H1 (cell line): ENCODE results near the gene MBNL1. TPM values are rescaled to one million over a fixed set of nuclear protein-coding genes. Genes with fewer than 3 reads are reported as not detected.
A peak's percentile ranks its signal among the peaks of the same experiment; 100 is the strongest.

ENCODE experiments used
- CTCF ChIA-PET: fragments of 300-600 bp; sonication (Branson Sonifier 250); formaldehyde crosslinking; loops from one replicate; lab custom pipeline; 2021; ENCODE audit not compliant: partially characterized antibody; lab: Charles Lee
- POLR2A ChIA-PET: fragments of 300-600 bp; sonication (Branson Sonifier 250); formaldehyde crosslinking; loops from one replicate; lab custom pipeline; 2021; ENCODE audit warnings: inconsistent platforms; ENCODE audit not compliant: partially characterized antibody; lab: Charles Lee
- DNase-seq, 2 experiments: peaks; one replicate each; pipeline versions ENCODE4 v3.0.0 to v3.0.0-alpha.2; 2010 to 2022; ENCODE audit warnings: low spot score in 2 of 2, low read depth in 1 of 2, mixed read lengths in 1 of 2
- FAIRE-seq: peaks from 2 replicates; lab custom pipeline; 2011; peaks lifted over from hg19 to GRCh38; lab: Jason Lieb, UNC
- H2AFZ ChIP-seq: 2 replicates; pipeline ENCODE4 v1.8.1; 2012; ENCODE audit warnings: low read length, inconsistent platforms
- H2AK5ac ChIP-seq: 2 replicates; pipeline ENCODE4 v1.6.1; 2013; ENCODE audit warnings: low read depth, low read length
- H2BK120ac ChIP-seq: replicated peaks from 2 replicates; pipeline ENCODE3; 2013; ENCODE audit warnings: low read depth, low read length, inconsistent platforms
- H2BK12ac ChIP-seq: 2 replicates; pipeline ENCODE4 v1.6.1; 2013; ENCODE audit warnings: low read depth, low read length
- H2BK15ac ChIP-seq: 2 replicates; pipeline ENCODE4 v1.6.1; 2013; ENCODE audit warnings: low read length
- H2BK20ac ChIP-seq: 2 replicates; pipeline ENCODE4 v1.6.1; 2013; ENCODE audit warnings: low read length
- H2BK5ac ChIP-seq: 2 replicates; pipeline ENCODE4 v1.6.1; 2013; ENCODE audit warnings: low read depth, low read length
- H3K14ac ChIP-seq: 2 replicates; pipeline ENCODE4 v1.6.1; 2013; ENCODE audit warnings: inconsistent platforms; ENCODE audit not compliant: insufficient read length
- H3K18ac ChIP-seq: 2 replicates; pipeline ENCODE4 v1.6.1; 2013; ENCODE audit warnings: low read length; ENCODE audit errors: extremely low read depth
- H3K23ac ChIP-seq: 2 replicates; pipeline ENCODE4 v1.6.1; 2013; ENCODE audit warnings: inconsistent platforms; ENCODE audit not compliant: insufficient read length
- H3K23me2 ChIP-seq: 2 replicates; pipeline ENCODE4 v1.6.1; 2013; ENCODE audit warnings: low read depth, low read length
- H3K27ac ChIP-seq: 2 replicates; pipeline ENCODE4 v1.6.1; 2011; ENCODE audit warnings: low read depth, low read length, inconsistent platforms
- H3K27me3 ChIP-seq, 4 experiments: replicated peaks in 1 of 4; 1 replicate in 1 of 4; 2 replicates in 3 of 4; pipeline versions ENCODE4 v1.6.1 to v1.8.1; 2011 to 2013; ENCODE audit warnings: low read length in 3 of 4, mild to moderate bottlenecking in 3 of 4, inconsistent platforms in 2 of 4, mixed read lengths in 2 of 4, moderate library complexity in 1 of 4; ENCODE audit not compliant: control insufficient read depth in 3 of 4, insufficient read depth in 3 of 4; ENCODE audit errors: extremely low read depth in 1 of 4
- H3K36me3 ChIP-seq, 4 experiments: 2 replicates each; pipeline versions ENCODE4 v1.6.1 to v1.8.1; 2011 to 2013; ENCODE audit warnings: mild to moderate bottlenecking in 4 of 4, low read length in 3 of 4, moderate library complexity in 2 of 4, control low read depth in 1 of 4, inconsistent platforms in 1 of 4; ENCODE audit not compliant: insufficient read depth in 4 of 4, control insufficient read depth in 2 of 4
- H3K4ac ChIP-seq: replicated peaks from 2 replicates; pipeline ENCODE3; 2013; ENCODE audit warnings: low read length, low read depth, mixed read lengths, inconsistent platforms; ENCODE audit not compliant: insufficient read length
- H3K4me1 ChIP-seq, 4 experiments: replicated peaks in 1 of 4; 1 replicate in 1 of 4; 2 replicates in 3 of 4; pipeline versions ENCODE4 v1.6.1 to v1.8.1; 2011 to 2013; ENCODE audit warnings: low read length in 3 of 4, inconsistent platforms in 2 of 4, mixed read lengths in 1 of 4; ENCODE audit not compliant: insufficient read depth in 4 of 4, control insufficient read depth in 3 of 4
- H3K4me2 ChIP-seq, 2 experiments: 2 replicates each; pipeline versions ENCODE4 v1.6.1 to v1.8.1; 2011 to 2013; ENCODE audit warnings: low read depth in 2 of 2, low read length in 2 of 2, control low read depth in 1 of 2, inconsistent platforms in 1 of 2, mild to moderate bottlenecking in 1 of 2; ENCODE audit not compliant: insufficient read depth in 1 of 2
- H3K4me3 ChIP-seq, 4 experiments: fragments of 200-600, 300-600 bp in 1 of 4; sonication (generic), shearing (Covaris generic), sonication (Bioruptor Twin) in 1 of 4; 2 replicates each; pipeline versions ENCODE4 v1.5.1 to v1.8.1; 2011 to 2016; ENCODE audit warnings: low read length in 4 of 4, low read depth in 3 of 4, control low read depth in 2 of 4, inconsistent platforms in 2 of 4, mild to moderate bottlenecking in 2 of 4, mixed read lengths in 1 of 4, moderate library complexity in 1 of 4; ENCODE audit not compliant: insufficient read depth in 2 of 4; ENCODE audit errors: extremely low read depth in 1 of 4
- H3K56ac ChIP-seq: replicated peaks from 2 replicates; pipeline ENCODE3; 2013; ENCODE audit warnings: low read depth, mild to moderate bottlenecking, mixed read lengths, low read length, inconsistent platforms; ENCODE audit not compliant: insufficient read length
- H3K79me1 ChIP-seq: 2 replicates; pipeline ENCODE4 v1.6.1; 2013; ENCODE audit warnings: low read depth, low read length, control low read depth
- H3K79me2 ChIP-seq, 2 experiments: 2 replicates each; pipeline versions ENCODE4 v1.6.1 to v1.8.1; 2012 to 2013; ENCODE audit warnings: low read length in 2 of 2, mild to moderate bottlenecking in 2 of 2, inconsistent platforms in 1 of 2; ENCODE audit not compliant: insufficient read depth in 2 of 2, control insufficient read depth in 1 of 2
- H3K9ac ChIP-seq, 4 experiments: replicated peaks in 1 of 4; 1 replicate in 1 of 4; 2 replicates in 3 of 4; pipeline versions ENCODE4 v1.6.1 to v1.8.1; 2011 to 2013; ENCODE audit warnings: low read depth in 3 of 4, low read length in 3 of 4, control low read depth in 2 of 4, mild to moderate bottlenecking in 2 of 4, moderate library complexity in 2 of 4, inconsistent platforms in 1 of 4; ENCODE audit errors: extremely low read depth in 1 of 4
- H3K9me3 ChIP-seq, 2 experiments: 2 replicates each; pipeline versions ENCODE4 v1.6.1 to v1.8.1; 2012 to 2013; ENCODE audit warnings: mild to moderate bottlenecking in 2 of 2, moderate library complexity in 2 of 2, control low read depth in 1 of 2, inconsistent platforms in 1 of 2, low read depth in 1 of 2, low read length in 1 of 2, mixed read lengths in 1 of 2; ENCODE audit not compliant: insufficient read depth in 2 of 2
- H4K20me1 ChIP-seq, 2 experiments: replicated peaks in 1 of 2; 2 replicates each; pipeline versions ENCODE3 to v1.8.1; 2011 to 2013; ENCODE audit warnings: inconsistent platforms in 2 of 2, low read length in 2 of 2, mild to moderate bottlenecking in 1 of 2; ENCODE audit not compliant: insufficient read depth in 2 of 2, control insufficient read depth in 1 of 2
- H4K5ac ChIP-seq: 2 replicates; pipeline ENCODE4 v1.6.1; 2013; ENCODE audit warnings: low read length, low read depth, mixed read lengths, inconsistent platforms; ENCODE audit not compliant: insufficient read length
- H4K8ac ChIP-seq: 2 replicates; pipeline ENCODE4 v1.8.0; 2013; ENCODE audit warnings: mild to moderate bottlenecking, moderate library complexity, low read length, inconsistent platforms; ENCODE audit not compliant: insufficient read depth; ENCODE audit errors: extremely low read depth
- H4K91ac ChIP-seq: replicated peaks from 2 replicates; pipeline ENCODE3; 2013; ENCODE audit warnings: low read length, mixed read lengths, inconsistent platforms; ENCODE audit not compliant: insufficient read length
- BRCA1 ChIP-seq: IDR thresholded peaks from 2 replicates; pipeline ENCODE4 v1.6.1; 2012; ENCODE audit warnings: low read depth, low read length, improper control_type of control experiment
- GABPA ChIP-seq: IDR thresholded peaks from 2 replicates; pipeline ENCODE4 v1.6.1; 2011; ENCODE audit warnings: mild to moderate bottlenecking, low read length, moderate library complexity, borderline replicate concordance; ENCODE audit not compliant: insufficient read depth
- KDM4A ChIP-seq: IDR thresholded peaks from one replicate; pipeline ENCODE4 v1.7.1; 2012; ENCODE audit warnings: low read depth, mild to moderate bottlenecking, moderate library complexity, low read length, inconsistent platforms; ENCODE audit not compliant: severe bottlenecking
- KDM5A ChIP-seq: fragments of 200-600 bp; IDR thresholded peaks from 2 replicates; pipeline ENCODE4 v1.7.1; 2012; ENCODE audit warnings: mild to moderate bottlenecking, low read length, inconsistent platforms, mixed read lengths
- RXRA ChIP-seq: IDR thresholded peaks from 2 replicates; pipeline ENCODE4 v1.6.1; 2011; ENCODE audit warnings: low read depth, mild to moderate bottlenecking, low read length, moderate library complexity; ENCODE audit not compliant: insufficient read depth
- WGBS, 2 experiments: shearing (Covaris generic) in 1 of 2; methylation state at CpG; one replicate each; pipeline versions ENCODE4 v1.1.6 to v1.1.7; 2013 to 2015; ENCODE audit warnings: low lambda C conversion rate in 2 of 2, mixed read lengths in 2 of 2, inconsistent platforms in 1 of 2, low coverage in 1 of 2, missing lambda C conversion rate in 1 of 2; ENCODE audit not compliant: insufficient replicate concordance in 2 of 2, insufficient coverage in 1 of 2, insufficient read length in 1 of 2; ENCODE audit errors: extremely low coverage in 1 of 2, missing lambda C conversion rate in 1 of 2; 5-methylcytosine and 5-hydroxymethylcytosine counted together
- polyA plus RNA-seq, 7 experiments: library from polyadenylated mRNA; depleted of rRNA in 3 of 7; stranded (reverse) in 5 of 7; unstranded in 2 of 7; fragments of >200 nt in 5 of 7; fragments of 200-250 nt in 2 of 7; gene quantifications; 1 replicate in 5 of 7; 2 replicates in 1 of 7; 4 replicates in 1 of 7; pipeline versions ENCODE4 v1.2.1 to v1.2.3, GENCODE V29; 2011 to 2013; ENCODE audit warnings: missing spikeins in 2 of 7, mixed read lengths in 2 of 7
- total RNA-seq: library from RNA; stranded (reverse); fragmentation: NEBNext Ultra II Directional; extraction: Animal tissue kit (Norgen Biotek cat#: 25700); gene quantifications from 2 replicates; pipeline ENCODE4 v1.2.1, GENCODE V29; 2021

Gene MBNL1
- total and polyA plus RNA-seq, 2 of the 8 experiments (the other 6 are each of a cell fraction or from before 2014, with no cell fraction given) = 5.0 to 16.4 TPM

DNA sequence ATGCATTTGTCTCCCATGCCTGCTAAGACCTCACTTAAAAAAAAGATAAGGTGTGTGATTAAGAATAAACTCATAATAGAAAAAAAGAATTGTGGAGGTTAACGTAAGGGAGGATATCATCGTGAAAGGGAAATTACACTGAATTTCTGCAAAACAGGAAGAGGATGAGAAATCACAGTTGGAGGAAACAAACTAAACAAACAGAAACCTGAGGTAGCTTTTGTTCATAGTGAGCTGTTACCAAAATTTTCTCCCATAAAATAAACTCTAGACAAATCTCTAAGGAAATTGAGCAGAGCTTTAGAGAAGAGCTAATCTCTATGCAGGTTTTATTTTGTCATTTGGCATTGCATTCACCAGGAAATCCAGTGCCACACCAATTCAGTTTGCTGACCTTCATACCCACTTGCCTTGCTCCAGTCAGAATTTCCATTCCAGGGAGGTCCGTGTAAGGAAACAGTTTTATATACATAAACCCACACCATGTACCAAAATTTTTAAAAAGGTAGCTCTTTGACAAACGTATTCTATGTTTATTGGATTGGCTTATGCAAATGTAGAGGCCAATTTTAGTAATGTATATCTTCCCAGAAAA lies 231.2 kb downstream of the MBNL1 start:
- Histone ChIP-seq H4K20me1 (no peaks in the 10 kb centered on the region), H2BK120ac (no peak overlapping the region), H3K4ac (no peak overlapping the region), H2BK20ac (no peak overlapping the region), H3K27ac (no peak overlapping the region), H2AK5ac (no peak overlapping the region), H3K4me3 (no peak overlapping the region), H3K4me1 (peaks cover 0 to 4% (median 2%) of the 10 kb centered on the region in 4 experiments; a peak in 1 of 7 replicates)
- 89 to 100% methylated on average over 1 to 4 of the region's 4 CpGs for WGBS, 2 experiments
- TF ChIP-seq GABPA (no peak), RXRA (no peak), KDM5A (no peak), BRCA1 (no peak), KDM4A (no peak)
- TF ChIP-seq, all 59 proteins: peak for 0
- no peak overlapping the region for H2BK12ac ChIP-seq
- no peak overlapping the region for H3K18ac ChIP-seq
- H4K5ac ChIP-seq = no peak overlapping the region
- no peak overlapping the region for H4K91ac ChIP-seq
- H3K79me2 ChIP-seq = no peaks in the 10 kb centered on the region
- no peaks in the 10 kb centered on the region for H3K23me2 ChIP-seq
- POLR2A ChIA-PET = no interaction called here
- no peak overlapping the region for H3K4me2 ChIP-seq
- H3K9ac ChIP-seq = no peak overlapping the region
- no peak overlapping the region for H4K8ac ChIP-seq
- H2BK15ac ChIP-seq = no peak overlapping the region
- no peak overlapping the region for H2BK5ac ChIP-seq
- no peaks in the 10 kb centered on the region for H3K36me3 ChIP-seq
- H2AFZ ChIP-seq = 0 out of 2 replicates have a peak overlapping the region, but pooled peaks have one; percentile 40
- DNase-seq (no peak), FAIRE-seq (no peak)
- CTCF ChIA-PET = interaction anchor here (1.2 kb wide), 3 partner anchors 10 to 53 kb away, joined by 3 read pairs; no protein-coding TSS in a partner anchor
- H3K56ac ChIP-seq = no peak overlapping the region
- H3K79me1 ChIP-seq = no peaks in the 10 kb centered on the region
- H3K9me3 ChIP-seq = no peaks in the 10 kb centered on the region
- H3K23ac ChIP-seq = no peak overlapping the region
- no peaks in the 10 kb centered on the region for H3K27me3 ChIP-seq
- H3K14ac ChIP-seq = no peak overlapping the region
